ELR (cell line): ENCODE results near the gene ZNF385A.
A peak's percentile ranks its signal among the peaks of the same experiment; 100 is the strongest.
"Not testable (repeated sequence)": the region's sequence is repeated elsewhere in the genome, so short reads cannot be mapped to it uniquely, and the experiment has no call there.

Source experiments
- DNase-seq: peaks from one replicate; pipeline ENCODE4 v3.0.0-alpha.2; 2015; ENCODE audit warnings: low read depth

Gene ZNF385A

DNA sequence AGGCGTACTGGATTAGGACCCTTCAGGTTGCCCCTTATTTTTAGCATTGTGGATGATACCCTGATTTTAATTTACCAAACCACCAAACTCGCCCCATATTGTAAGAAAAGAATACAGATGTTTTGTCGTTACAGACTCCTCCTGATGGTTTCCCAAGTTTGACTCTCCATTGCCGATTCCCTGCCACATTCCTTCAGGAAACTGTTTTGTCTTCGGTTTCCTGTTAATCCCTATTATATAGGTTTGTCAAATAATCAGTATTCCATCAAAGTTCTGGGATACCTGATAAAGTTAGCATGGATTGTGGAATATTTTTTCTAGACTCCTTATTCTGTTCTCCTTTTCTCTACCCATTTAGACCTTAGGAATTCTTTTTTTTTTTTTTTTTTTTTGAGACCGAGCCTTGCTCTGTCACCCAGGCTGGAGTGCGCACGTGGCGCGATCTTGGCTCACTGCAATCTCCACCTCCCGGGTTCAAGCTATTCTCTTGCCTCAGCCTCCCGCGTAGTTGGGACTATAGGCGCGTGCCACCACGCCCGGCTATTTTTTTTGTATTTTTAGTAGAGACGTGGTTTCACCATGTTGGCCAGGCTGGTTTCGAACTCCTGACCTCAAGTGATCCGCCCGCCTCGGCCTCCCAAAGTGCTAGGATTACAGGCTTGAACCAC, 59.0 kb downstream of the ZNF385A start:
- not testable (repeated sequence) for DNase-seq

DNA sequence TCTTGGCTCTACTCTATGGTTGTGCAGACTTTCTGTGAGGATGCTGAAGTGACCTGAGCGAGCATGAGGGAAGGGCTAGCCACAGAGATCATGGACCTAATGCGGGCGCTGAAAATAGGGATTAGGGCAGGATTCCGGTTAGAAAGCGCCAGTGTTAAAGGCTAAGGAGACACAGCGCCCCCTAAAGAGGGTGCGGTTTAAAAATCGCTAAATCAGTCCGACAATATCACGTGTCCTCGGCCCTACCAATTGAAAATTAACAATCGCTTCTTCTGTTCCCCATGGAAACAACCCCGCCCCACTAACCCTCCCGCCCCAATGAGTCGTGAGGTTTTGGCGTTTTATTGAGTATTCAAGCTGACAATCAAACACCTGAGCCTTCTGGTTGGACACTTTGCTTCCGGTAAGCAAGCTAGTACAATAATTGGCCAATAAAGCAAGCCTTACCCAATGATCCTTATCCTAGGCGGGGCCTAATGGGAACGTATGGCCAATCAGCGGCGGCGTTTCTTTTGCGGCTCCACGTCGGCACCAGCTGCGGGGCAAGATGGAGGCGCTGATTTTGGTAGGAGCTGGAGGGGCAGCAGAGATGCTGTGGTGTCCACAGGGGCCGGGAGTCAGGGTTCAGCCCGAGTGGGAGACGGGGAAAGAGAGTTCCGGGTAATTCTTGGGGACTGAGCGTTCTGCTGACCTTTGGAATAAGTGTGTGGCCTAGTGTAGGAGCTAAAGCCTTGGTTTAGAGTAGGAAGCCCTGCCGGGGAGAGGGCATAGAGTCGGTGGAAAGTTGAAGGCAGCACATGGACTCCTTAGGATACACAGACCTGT, 59.7 kb downstream of the ZNF385A start, which contains the start of gene COPZ1:
Gene COPZ1, plus strand, starts transcription at position 515 of the 825 bp plus-strand sequence. Its CDS starts 33 bp downstream, at position 548.
- peak; percentile 100 for DNase-seq

DNA sequence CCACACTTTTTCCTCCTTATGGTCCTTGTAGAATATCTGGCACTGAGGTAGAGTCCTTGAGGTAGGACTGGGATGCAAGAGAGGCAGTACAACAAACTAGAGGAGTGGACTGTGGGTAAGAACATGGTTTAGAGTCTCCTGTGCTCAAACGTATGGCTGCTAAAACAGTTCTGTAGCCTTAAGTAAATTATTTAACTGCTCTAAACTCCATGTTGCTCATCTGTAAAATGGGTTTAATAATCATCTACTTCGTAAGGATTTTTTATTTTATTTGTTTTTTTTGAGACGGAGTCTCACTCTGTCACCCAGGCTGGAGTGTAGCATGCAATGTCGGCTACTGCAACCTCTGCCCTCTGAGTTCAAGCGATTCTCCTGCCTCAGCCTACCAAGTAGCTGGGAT, 63.2 kb downstream of the ZNF385A start:
- DNase-seq = no peak
